IMR-90 (cell line): Measurements from ENCODE around the gene MAT2B. TPM values are rescaled to one million over a fixed set of nuclear protein-coding genes. Genes with fewer than 3 reads are reported as not detected.
A peak's percentile ranks its signal among the peaks of the same experiment; 100 is the strongest.

Experiments
- ATAC-seq: fragments of 200-7000 bp; cut with Tn5 transposase; 2 replicates; pipeline ENCODE4 v1.9.1; 2020; ENCODE audit warnings: low read depth, mild to moderate bottlenecking, moderate library complexity
- BruUV-seq: library from RNA; stranded (reverse); fragments of 400-500 nt; replicated peaks from 2 replicates; lab custom pipeline; 2021; lab: Mats Ljungman, UMichigan
- CTCF ChIA-PET: fragments of 300-600 bp; formaldehyde crosslinking; extraction: SDS; loops from one replicate; lab custom pipeline; 2021; ENCODE audit warnings: antibody characterized with exemption; lab: Yijun Ruan, JAX
- POLR2A ChIA-PET: fragments of 300-600 bp; sonication (Branson Sonifier 250); formaldehyde crosslinking; loops from one replicate; lab custom pipeline; 2022; ENCODE audit warnings: antibody characterized with exemption; ENCODE audit not compliant: unreplicated experiment; lab: Charles Lee
- DNase-seq: peaks from one replicate; pipeline ENCODE4 v3.0.0; 2013
- H2AFZ ChIP-seq: replicated peaks from 2 replicates; pipeline ENCODE3; 2013; ENCODE audit warnings: low read length, mild to moderate bottlenecking; ENCODE audit not compliant: poor library complexity
- H2AK5ac ChIP-seq: 2 replicates; pipeline ENCODE4 v1.6.1; 2013; ENCODE audit warnings: low read depth, low read length, inconsistent platforms
- H2AK9ac ChIP-seq: replicated peaks from 2 replicates; pipeline ENCODE3; 2013; ENCODE audit warnings: mild to moderate bottlenecking, low read depth, low read length, moderate library complexity; ENCODE audit not compliant: poor library complexity
- H2BK120ac ChIP-seq: 2 replicates; pipeline ENCODE4 v1.6.1; 2013; ENCODE audit warnings: low read depth, low read length, inconsistent platforms
- H2BK15ac ChIP-seq: 3 replicates; pipeline ENCODE4 v1.6.1; 2013; ENCODE audit warnings: low read depth, low read length, inconsistent platforms
- H2BK20ac ChIP-seq: 2 replicates; pipeline ENCODE4 v1.6.1; 2013; ENCODE audit warnings: low read depth, mild to moderate bottlenecking, inconsistent platforms, low read length, moderate library complexity
- H2BK5ac ChIP-seq: 2 replicates; pipeline ENCODE4 v1.6.1; 2013; ENCODE audit warnings: mild to moderate bottlenecking, low read depth, low read length, inconsistent platforms; ENCODE audit not compliant: poor library complexity, severe bottlenecking
- H3K14ac ChIP-seq: replicated peaks from 2 replicates; pipeline ENCODE4 v1.6.1; 2013; ENCODE audit warnings: low read depth, low read length, inconsistent platforms
- H3K18ac ChIP-seq: 2 replicates; pipeline ENCODE4 v1.6.1; 2013; ENCODE audit warnings: low read depth, low read length, control low read depth
- H3K23ac ChIP-seq: 2 replicates; pipeline ENCODE4 v1.6.1; 2013; ENCODE audit warnings: low read depth, low read length, inconsistent platforms
- H3K27ac ChIP-seq: 2 replicates; pipeline ENCODE4 v1.5.1; 2013; ENCODE audit warnings: mild to moderate bottlenecking, control low read depth, low read length; ENCODE audit not compliant: insufficient read depth
- H3K27me3 ChIP-seq: 2 replicates; pipeline ENCODE4 v1.6.1; 2013; ENCODE audit warnings: low read length; ENCODE audit not compliant: control insufficient read depth, insufficient read depth
- H3K36me3 ChIP-seq: 2 replicates; pipeline ENCODE4 v1.6.1; 2013; ENCODE audit warnings: low read length, mixed read lengths; ENCODE audit not compliant: control insufficient read depth, insufficient read depth
- H3K4ac ChIP-seq: 2 replicates; pipeline ENCODE4 v1.6.1; 2013; ENCODE audit warnings: low read depth, low read length, inconsistent platforms
- H3K4me1 ChIP-seq: 2 replicates; pipeline ENCODE4 v1.6.1; 2013; ENCODE audit warnings: low read length, mixed read lengths; ENCODE audit not compliant: control insufficient read depth, insufficient read depth
- H3K4me2 ChIP-seq: 2 replicates; pipeline ENCODE4 v1.6.1; 2013; ENCODE audit warnings: low read depth, mild to moderate bottlenecking, control low read depth, low read length, moderate library complexity
- H3K4me3 ChIP-seq: 2 replicates; pipeline ENCODE4 v1.5.1; 2013; ENCODE audit warnings: low read depth, mild to moderate bottlenecking, control low read depth, low read length, moderate library complexity; ENCODE audit not compliant: insufficient read depth
- H3K56ac ChIP-seq: 2 replicates; pipeline ENCODE4 v1.6.1; 2013; ENCODE audit warnings: low read length, inconsistent platforms; ENCODE audit not compliant: insufficient read depth; ENCODE audit errors: extremely low read depth
- H3K79me1 ChIP-seq, 2 experiments: 2 replicates each; pipeline ENCODE4 v1.6.1; 2013; ENCODE audit warnings: low read length in 2 of 2, inconsistent platforms in 1 of 2, low read depth in 1 of 2
- H3K9ac ChIP-seq: 2 replicates; pipeline ENCODE4 v1.6.1; 2013; ENCODE audit warnings: low read depth, low read length, control low read depth
- H3K9me1 ChIP-seq: 2 replicates; pipeline ENCODE4 v1.6.1; 2013; ENCODE audit warnings: low read length, inconsistent platforms; ENCODE audit not compliant: insufficient read depth
- H3K9me3 ChIP-seq: 2 replicates; pipeline ENCODE4 v1.6.1; 2013; ENCODE audit warnings: low read length; ENCODE audit not compliant: control insufficient read depth, insufficient read depth
- H4K20me1 ChIP-seq: 2 replicates; pipeline ENCODE4 v1.6.1; 2013; ENCODE audit warnings: low read length, inconsistent platforms; ENCODE audit not compliant: insufficient read depth
- H4K5ac ChIP-seq: 2 replicates; pipeline ENCODE4 v1.6.1; 2013; ENCODE audit warnings: mild to moderate bottlenecking, low read depth, low read length, control low read depth
- H4K8ac ChIP-seq, 2 experiments: 2 replicates each; pipeline ENCODE4 v1.6.1; 2013; ENCODE audit warnings: low read depth in 2 of 2, low read length in 2 of 2, control low read depth in 1 of 2, inconsistent platforms in 1 of 2
- H4K91ac ChIP-seq: 2 replicates; pipeline ENCODE4 v1.6.1; 2013; ENCODE audit warnings: low read depth, low read length, inconsistent platforms; ENCODE audit not compliant: insufficient read depth
- CHD1 ChIP-seq: IDR thresholded peaks from 2 replicates; pipeline ENCODE4 v1.6.1; 2012; ENCODE audit warnings: low read depth, low read length, improper control_type of control experiment
- FOS ChIP-seq: fragments of 150-350 bp; IDR thresholded peaks from 2 replicates; pipeline ENCODE4 v1.6.1; 2016; ENCODE audit warnings: low read depth, low read length
- MAFK ChIP-seq: IDR thresholded peaks from 2 replicates; pipeline ENCODE4 v1.6.1; 2012; ENCODE audit warnings: low read depth, low read length, improper control_type of control experiment
- MAZ ChIP-seq: IDR thresholded peaks from 2 replicates; pipeline ENCODE4 v1.6.1; 2012; ENCODE audit warnings: low read depth, mild to moderate bottlenecking, low read length, improper control_type of control experiment, moderate library complexity, borderline replicate concordance
- NFE2L2 ChIP-seq: fragments of 150-350 bp; IDR thresholded peaks from 2 replicates; pipeline ENCODE4 v1.6.1; 2016; ENCODE audit warnings: low read depth, mild to moderate bottlenecking, low read length
- whole genome bisulfite sequencing, 2 experiments: methylation state at CpG; one replicate each; pipeline versions ENCODE4 v1.1.5 to v1.1.7; 2013; ENCODE audit warnings: missing lambda C conversion rate in 2 of 2; ENCODE audit not compliant: insufficient read length in 1 of 2; ENCODE audit errors: extremely low coverage in 2 of 2; 5-methylcytosine and 5-hydroxymethylcytosine counted together
- dilution Hi-C: fragments of 300-500 bp; cut with HindIII; formaldehyde crosslinking; loops from one replicate; pipeline ENCODE4 v1.14.3; 2018; ENCODE audit warnings: low sequenced_read_pairs; ENCODE audit not compliant: unreplicated experiment
- in situ Hi-C: fragments of 300-500 bp; cut with MboI; formaldehyde crosslinking; loops from 3 replicates; pipeline ENCODE4 v1.14.3; 2019; ENCODE audit warnings: low sequenced_read_pairs, inconsistent platforms, mixed read lengths
- intact Hi-C: fragments of 100-400 bp; cut with micrococcal nuclease; formaldehyde crosslinking; loops from 2 replicates; pipeline ENCODE4 v1.10.0; 2022
- polyA plus RNA-seq, 3 experiments: library from polyadenylated mRNA; depleted of rRNA; stranded (reverse); fragments of >200 nt; gene quantifications; 2 replicates each; pipeline ENCODE4 v1.2.3, GENCODE V29; 2012; ENCODE audit warnings: low replicate concordance in 1 of 3
- total RNA-seq: library from RNA; depleted of rRNA; stranded (reverse); fragments of >200 nt; gene quantifications from 2 replicates; pipeline ENCODE4 v1.2.3, GENCODE V29; 2012
- TF ChIP-seq, protein P1 (sequence below): fragments of 150-350 bp; IDR thresholded peaks from 2 replicates; pipeline ENCODE4 v1.6.1; 2017; ENCODE audit warnings: mild to moderate bottlenecking, antibody characterized with exemption, low read length, low read depth
- TF ChIP-seq, protein P2 (sequence below): conservative IDR thresholded peaks from 2 replicates; pipeline ENCODE4 v1.5.1; 2012; ENCODE audit warnings: mild to moderate bottlenecking, low read depth, low read length, improper control_type of control experiment

The MAT2B gene
- total and polyA plus RNA-seq, 2 of the 4 experiments (the other 2 are of a cell fraction) = 41.7 to 80.3 TPM

DNA sequence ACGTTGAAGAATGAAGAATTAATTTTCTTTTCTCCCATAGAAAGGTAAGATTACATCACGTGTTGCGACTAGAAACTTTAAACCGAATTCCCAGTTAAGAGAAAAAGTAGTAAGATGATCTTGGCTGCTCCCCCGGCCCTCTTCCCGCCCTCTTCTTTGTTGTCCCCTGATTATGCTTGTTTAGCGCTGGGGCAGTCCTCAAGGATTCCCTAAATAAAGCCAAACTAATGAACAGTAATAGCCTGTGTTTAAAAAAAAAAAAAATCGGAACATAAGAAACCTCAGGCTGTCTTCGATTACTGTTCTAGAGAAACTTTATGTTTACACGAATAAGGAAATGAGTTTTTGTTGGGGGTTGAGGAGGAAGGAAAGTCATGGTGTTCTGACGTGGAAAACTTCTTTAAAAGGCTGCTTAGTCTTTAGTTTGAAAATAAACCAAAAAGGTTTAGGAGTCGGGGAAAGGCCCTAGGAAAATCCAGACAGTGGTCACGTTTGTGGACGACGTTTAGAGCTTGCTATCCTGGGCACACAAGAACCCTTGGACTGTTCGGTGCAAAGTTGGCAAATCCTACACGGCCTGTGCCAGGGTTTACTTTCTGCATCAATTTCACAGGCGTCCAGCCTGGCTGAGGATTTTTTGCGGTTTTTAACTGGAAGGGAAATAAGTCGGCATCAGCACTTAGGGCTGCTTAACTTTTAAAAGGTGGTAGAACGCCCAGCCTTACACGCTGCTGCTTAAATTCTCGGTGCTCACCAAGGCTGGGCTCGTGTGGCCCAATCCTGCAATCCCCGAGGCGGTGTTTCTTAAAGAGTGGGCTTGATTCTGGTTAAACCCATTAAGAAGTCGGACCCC is 1.1 kb upstream of the MAT2B start:
- peak overlapping the region; percentile 75 for H3K9ac ChIP-seq
- H3K9me1 ChIP-seq = no peaks in the 10 kb centered on the region
- peak overlapping the region; percentile 14; the same call in 1 of the 2 replicates for H2BK20ac ChIP-seq
- H2AK5ac ChIP-seq = peak overlapping the region; percentile 3; the same call in 1 of the 2 replicates
- intact Hi-C loops (loop anchor here (1.0 kb wide), 1 partner anchor 44 kb away; the partner anchor contains the start of genes HMMR and NUDCD2), in situ Hi-C loops (no loop called here), dilution Hi-C loops (no loop called here)
- H2BK5ac ChIP-seq = peak overlapping the region; percentile 88
- ChIA-PET CTCF (interaction anchor here (1.4 to 1.9 kb wide), 2 partner anchors 13 to 21 kb away, joined by 3 to 5 read pairs; no protein-coding TSS in a partner anchor), POLR2A (no interaction called here)
- no peaks in the 10 kb centered on the region for H3K9me3 ChIP-seq
- TF ChIP-seq MAZ (no peak), MAFK (peak; percentile 48), CHD1 (no peak), NFE2L2 (no peak), FOS (no peak)
- TF ChIP-seq, protein P1, sequence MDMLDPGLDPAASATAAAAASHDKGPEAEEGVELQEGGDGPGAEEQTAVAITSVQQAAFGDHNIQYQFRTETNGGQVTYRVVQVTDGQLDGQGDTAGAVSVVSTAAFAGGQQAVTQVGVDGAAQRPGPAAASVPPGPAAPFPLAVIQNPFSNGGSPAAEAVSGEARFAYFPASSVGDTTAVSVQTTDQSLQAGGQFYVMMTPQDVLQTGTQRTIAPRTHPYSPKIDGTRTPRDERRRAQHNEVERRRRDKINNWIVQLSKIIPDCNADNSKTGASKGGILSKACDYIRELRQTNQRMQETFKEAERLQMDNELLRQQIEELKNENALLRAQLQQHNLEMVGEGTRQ = peak; percentile 50
- TF ChIP-seq, protein P2, sequence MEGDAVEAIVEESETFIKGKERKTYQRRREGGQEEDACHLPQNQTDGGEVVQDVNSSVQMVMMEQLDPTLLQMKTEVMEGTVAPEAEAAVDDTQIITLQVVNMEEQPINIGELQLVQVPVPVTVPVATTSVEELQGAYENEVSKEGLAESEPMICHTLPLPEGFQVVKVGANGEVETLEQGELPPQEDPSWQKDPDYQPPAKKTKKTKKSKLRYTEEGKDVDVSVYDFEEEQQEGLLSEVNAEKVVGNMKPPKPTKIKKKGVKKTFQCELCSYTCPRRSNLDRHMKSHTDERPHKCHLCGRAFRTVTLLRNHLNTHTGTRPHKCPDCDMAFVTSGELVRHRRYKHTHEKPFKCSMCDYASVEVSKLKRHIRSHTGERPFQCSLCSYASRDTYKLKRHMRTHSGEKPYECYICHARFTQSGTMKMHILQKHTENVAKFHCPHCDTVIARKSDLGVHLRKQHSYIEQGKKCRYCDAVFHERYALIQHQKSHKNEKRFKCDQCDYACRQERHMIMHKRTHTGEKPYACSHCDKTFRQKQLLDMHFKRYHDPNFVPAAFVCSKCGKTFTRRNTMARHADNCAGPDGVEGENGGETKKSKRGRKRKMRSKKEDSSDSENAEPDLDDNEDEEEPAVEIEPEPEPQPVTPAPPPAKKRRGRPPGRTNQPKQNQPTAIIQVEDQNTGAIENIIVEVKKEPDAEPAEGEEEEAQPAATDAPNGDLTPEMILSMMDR = no peak
- peaks cover 2% of the 10 kb centered on the region for H3K4me1 ChIP-seq
- peak overlapping the region; percentile 82 for H3K27ac ChIP-seq
- DNase-seq (peak; percentile 52), ATAC-seq (peak; percentile 5)
- H3K27me3 ChIP-seq = no peaks in the 10 kb centered on the region
- BruUV-seq = no TSS peak
- peak overlapping the region; percentile 88 for H3K14ac ChIP-seq
- peak overlapping the region; percentile 67 for H2BK120ac ChIP-seq
- H3K56ac ChIP-seq = peak overlapping the region; percentile 89
- H3K23ac ChIP-seq = peak overlapping the region; percentile 80
- H3K18ac ChIP-seq = peak overlapping the region; percentile 77
- H3K36me3 ChIP-seq = no peaks in the 10 kb centered on the region
- peak overlapping the region; percentile 76 to 78 for H4K8ac ChIP-seq
- peak overlapping the region; percentile 88 for H3K4ac ChIP-seq
- H3K4me2 ChIP-seq = peak overlapping the region; percentile 87
- peak overlapping the region; percentile 83 for H4K5ac ChIP-seq
- peak overlapping the region; percentile 49 for H3K4me3 ChIP-seq
- H3K79me1 ChIP-seq = peaks cover 0 to 14% of the 10 kb centered on the region in 2 experiments; a peak in 2 of 4 replicates
- H2BK15ac ChIP-seq = peak overlapping the region; percentile 25; the same call in 1 of the 3 replicates
- WGBS, 2 experiments = 0% methylated on average over 7 of the region's 27 CpGs; no CpG with 5 or more reads in 1 of the 2 experiments
- peak overlapping the region; percentile 88 for H4K91ac ChIP-seq
- peak overlapping the region; percentile 86 for H2AFZ ChIP-seq
- peak overlapping the region; percentile 85 for H2AK9ac ChIP-seq
- H4K20me1 ChIP-seq = peaks cover 12% of the 10 kb centered on the region; the same call in 1 of the 2 replicates
